Ishikawa (cell line): Measurements from ENCODE around the gene ITGA1.

Source experiments
- CEBPB ChIP-seq: IDR thresholded peaks from 2 replicates; pipeline ENCODE4 v1.6.1; 2012
- CREB1 ChIP-seq: IDR thresholded peaks from 2 replicates; pipeline ENCODE4 v1.6.1; 2012; ENCODE audit warnings: low read depth
- EGR1 ChIP-seq: IDR thresholded peaks from 2 replicates; pipeline ENCODE4 v1.6.1; 2012
- EP300 ChIP-seq: IDR thresholded peaks from 2 replicates; pipeline ENCODE4 v1.6.1; 2012; ENCODE audit warnings: borderline replicate concordance
- FOXM1 ChIP-seq: IDR thresholded peaks from 2 replicates; pipeline ENCODE4 v1.6.1; 2012; ENCODE audit warnings: low read depth, borderline replicate concordance
- NFIC ChIP-seq: IDR thresholded peaks from 2 replicates; pipeline ENCODE4 v1.6.1; 2012
- RAD21 ChIP-seq: IDR thresholded peaks from 2 replicates; pipeline ENCODE4 v1.6.1; 2012; ENCODE audit warnings: low read depth
- TAF1 ChIP-seq: IDR thresholded peaks from 2 replicates; pipeline ENCODE4 v1.6.1; 2012; ENCODE audit warnings: low read depth, mild to moderate bottlenecking
- TCF12 ChIP-seq: IDR thresholded peaks from 2 replicates; pipeline ENCODE4 v1.6.1; 2012; ENCODE audit warnings: low read depth
- TEAD4 ChIP-seq: IDR thresholded peaks from 2 replicates; pipeline ENCODE4 v1.6.1; 2012
- YY1 ChIP-seq: IDR thresholded peaks from 2 replicates; pipeline ENCODE4 v1.6.1; 2012; ENCODE audit warnings: low read depth
- ZBTB7A ChIP-seq: IDR thresholded peaks from 2 replicates; pipeline ENCODE4 v1.6.1; 2012; ENCODE audit warnings: low read depth
- TF ChIP-seq, protein P1 (sequence below): IDR thresholded peaks from 2 replicates; pipeline ENCODE4 v1.6.1; 2012; ENCODE audit warnings: low read depth, mild to moderate bottlenecking
- TF ChIP-seq, protein P2 (sequence below): IDR thresholded peaks from 2 replicates; pipeline ENCODE4 v1.6.1; 2012
- TF ChIP-seq, protein P3 (sequence below): IDR thresholded peaks from 2 replicates; pipeline ENCODE4 v1.6.1; 2012

Gene ITGA1

GRCh38 chr5:52938226-52938625 is 150.5 kb downstream of the ITGA1 start:
- no peak for TF ChIP-seq YY1
- no peak for TF ChIP-seq ZBTB7A
- no peak for TF ChIP-seq EGR1
- TF ChIP-seq, protein P1, sequence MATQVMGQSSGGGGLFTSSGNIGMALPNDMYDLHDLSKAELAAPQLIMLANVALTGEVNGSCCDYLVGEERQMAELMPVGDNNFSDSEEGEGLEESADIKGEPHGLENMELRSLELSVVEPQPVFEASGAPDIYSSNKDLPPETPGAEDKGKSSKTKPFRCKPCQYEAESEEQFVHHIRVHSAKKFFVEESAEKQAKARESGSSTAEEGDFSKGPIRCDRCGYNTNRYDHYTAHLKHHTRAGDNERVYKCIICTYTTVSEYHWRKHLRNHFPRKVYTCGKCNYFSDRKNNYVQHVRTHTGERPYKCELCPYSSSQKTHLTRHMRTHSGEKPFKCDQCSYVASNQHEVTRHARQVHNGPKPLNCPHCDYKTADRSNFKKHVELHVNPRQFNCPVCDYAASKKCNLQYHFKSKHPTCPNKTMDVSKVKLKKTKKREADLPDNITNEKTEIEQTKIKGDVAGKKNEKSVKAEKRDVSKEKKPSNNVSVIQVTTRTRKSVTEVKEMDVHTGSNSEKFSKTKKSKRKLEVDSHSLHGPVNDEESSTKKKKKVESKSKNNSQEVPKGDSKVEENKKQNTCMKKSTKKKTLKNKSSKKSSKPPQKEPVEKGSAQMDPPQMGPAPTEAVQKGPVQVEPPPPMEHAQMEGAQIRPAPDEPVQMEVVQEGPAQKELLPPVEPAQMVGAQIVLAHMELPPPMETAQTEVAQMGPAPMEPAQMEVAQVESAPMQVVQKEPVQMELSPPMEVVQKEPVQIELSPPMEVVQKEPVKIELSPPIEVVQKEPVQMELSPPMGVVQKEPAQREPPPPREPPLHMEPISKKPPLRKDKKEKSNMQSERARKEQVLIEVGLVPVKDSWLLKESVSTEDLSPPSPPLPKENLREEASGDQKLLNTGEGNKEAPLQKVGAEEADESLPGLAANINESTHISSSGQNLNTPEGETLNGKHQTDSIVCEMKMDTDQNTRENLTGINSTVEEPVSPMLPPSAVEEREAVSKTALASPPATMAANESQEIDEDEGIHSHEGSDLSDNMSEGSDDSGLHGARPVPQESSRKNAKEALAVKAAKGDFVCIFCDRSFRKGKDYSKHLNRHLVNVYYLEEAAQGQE = no peak
- TF ChIP-seq EP300 = no peak

- no peak for TF ChIP-seq TCF12
Measured at GRCh38 chr5:52943285-52943684, 155.6 kb downstream of the ITGA1 start.

- TF ChIP-seq CREB1 = no peak
- no peak for TF ChIP-seq TEAD4
- TF ChIP-seq, protein P2, sequence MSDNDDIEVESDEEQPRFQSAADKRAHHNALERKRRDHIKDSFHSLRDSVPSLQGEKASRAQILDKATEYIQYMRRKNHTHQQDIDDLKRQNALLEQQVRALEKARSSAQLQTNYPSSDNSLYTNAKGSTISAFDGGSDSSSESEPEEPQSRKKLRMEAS = no peak
- no peak for TF ChIP-seq ZBTB7A
Measured at GRCh38 chr5:52943808-52944207, 156.1 kb downstream of the ITGA1 start.

DNA sequence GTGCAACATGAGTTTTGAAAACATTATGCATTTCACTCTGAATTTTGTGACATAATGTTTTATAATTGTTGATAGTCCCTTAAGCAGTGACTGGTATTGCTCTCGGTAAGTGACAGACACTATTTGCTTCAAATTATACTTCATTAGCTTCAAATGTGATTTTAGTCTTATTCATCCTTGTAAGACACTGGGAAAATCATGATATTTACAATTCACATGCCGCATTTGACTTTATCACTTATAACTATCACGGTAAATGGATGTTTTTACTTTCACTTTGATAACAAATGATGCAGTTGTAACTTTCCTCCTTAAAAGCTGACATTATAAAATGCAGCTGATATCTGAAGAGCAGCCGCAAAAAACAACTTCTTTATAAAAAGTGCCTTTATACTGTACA is 157.3 kb downstream of the ITGA1 start:
- no peak for TF ChIP-seq TEAD4
- no peak for TF ChIP-seq ZBTB7A
- TF ChIP-seq, protein P3, sequence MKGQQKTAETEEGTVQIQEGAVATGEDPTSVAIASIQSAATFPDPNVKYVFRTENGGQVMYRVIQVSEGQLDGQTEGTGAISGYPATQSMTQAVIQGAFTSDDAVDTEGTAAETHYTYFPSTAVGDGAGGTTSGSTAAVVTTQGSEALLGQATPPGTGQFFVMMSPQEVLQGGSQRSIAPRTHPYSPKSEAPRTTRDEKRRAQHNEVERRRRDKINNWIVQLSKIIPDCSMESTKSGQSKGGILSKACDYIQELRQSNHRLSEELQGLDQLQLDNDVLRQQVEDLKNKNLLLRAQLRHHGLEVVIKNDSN = no peak
- TF ChIP-seq RAD21 = no peak
- no peak for TF ChIP-seq CEBPB
- TF ChIP-seq FOXM1 = no peak
- TF ChIP-seq YY1 = no peak
- TF ChIP-seq EGR1 = no peak
- no peak for TF ChIP-seq NFIC
- TF ChIP-seq, protein P1 = no peak
- TF ChIP-seq TAF1 = no peak
- no peak for TF ChIP-seq CREB1
- no peak for TF ChIP-seq TCF12
- no peak for TF ChIP-seq EP300
- TF ChIP-seq, protein P2 = no peak

GRCh38 chr5:52947208-52947607 is 159.5 kb downstream of the ITGA1 start:
- TF ChIP-seq TEAD4 (no peak), YY1 (no peak), RAD21 (no peak), TCF12 (no peak), FOXM1 (no peak)
- TF ChIP-seq, protein P3 = no peak
- TF ChIP-seq, protein P2 = no peak
- TF ChIP-seq, protein P1 = no peak

GRCh38 chr5:52947851-52948250 is 160.1 kb downstream of the ITGA1 start:
- TF ChIP-seq ZBTB7A (no peak), EGR1 (no peak), TCF12 (no peak), YY1 (no peak), TAF1 (no peak), RAD21 (no peak), CEBPB (no peak), CREB1 (no peak), TEAD4 (no peak), FOXM1 (no peak), EP300 (no peak), NFIC (no peak)
- TF ChIP-seq, protein P2 = no peak
- TF ChIP-seq, protein P3 = no peak
- TF ChIP-seq, protein P1 = no peak
